Stomach (tissue), 9 donors: ENCODE measurements around the gene GNB5. TPM values are rescaled to one million over a fixed set of nuclear protein-coding genes. Genes with fewer than 3 reads are reported as not detected.

ENCODE experiments used
- DNase-seq, 2 donors: peaks; one replicate each; pipeline versions ENCODE4 v3.0.0 to v3.0.0-alpha.2; 2013 to 2019
- H3K27ac ChIP-seq, 5 donors: fragments of 200-600 bp in 4 of 5; sonication (generic) in 4 of 5; one replicate each; pipeline ENCODE4 v1.5.1; 2013 to 2019; ENCODE audit warnings: mild to moderate bottlenecking in 1 of 5, moderate library complexity in 1 of 5
- H3K27me3 ChIP-seq, 3 donors: fragments of 200-600 bp; sonication (generic); one replicate each; pipeline ENCODE4 v1.5.1; 2017 to 2019; ENCODE audit warnings: mixed run types in 1 of 3
- H3K36me3 ChIP-seq, 4 donors: fragments of 200-600 bp; sonication (generic); 1 replicate in 3 of 4; 2 replicates in 1 of 4; pipeline ENCODE4 v1.5.1; 2016 to 2019
- H3K4me1 ChIP-seq, 4 donors: fragments of 200-600 bp; sonication (generic); one replicate each; pipeline ENCODE4 v1.5.1; 2016 to 2019
- H3K4me3 ChIP-seq, 4 donors: fragments of 200-600 bp; sonication (generic) in 3 of 4; one replicate each; pipeline ENCODE4 v1.5.1; 2016 to 2019; ENCODE audit warnings: mild to moderate bottlenecking in 1 of 4
- H3K9me3 ChIP-seq, 4 donors: fragments of 200-600 bp; sonication (generic); one replicate each; pipeline ENCODE4 v1.5.1; 2016 to 2019
- CTCF ChIP-seq, 7 experiments: fragments of 450-650 bp in 4 of 7; fragments of 200-600 bp in 3 of 7; sonication (generic) in 3 of 7; IDR thresholded peaks; one replicate each; pipeline ENCODE4 v1.5.1; 2016 to 2019; ENCODE audit warnings: antibody characterized with exemption in 7 of 7, control low read depth in 2 of 7, mild to moderate bottlenecking in 1 of 7
- EP300 ChIP-seq: sonication (generic); formaldehyde crosslinking; IDR thresholded peaks from one replicate; pipeline ENCODE4 v1.6.1; 2017; ENCODE audit warnings: antibody characterized with exemption
- POLR2A ChIP-seq, 4 donors: fragments of 450-650 bp; IDR thresholded peaks; one replicate each; pipeline ENCODE4 v1.6.1; 2016; ENCODE audit warnings: antibody characterized with exemption in 4 of 4, control low read depth in 2 of 4, mild to moderate bottlenecking in 1 of 4, moderate library complexity in 1 of 4
- POLR2AphosphoS5 ChIP-seq, 3 donors: sonication (generic); formaldehyde crosslinking; IDR thresholded peaks; one replicate each; pipeline ENCODE4 v1.6.1; 2016; ENCODE audit warnings: antibody characterized with exemption in 3 of 3
- WGBS, 5 donors: extraction: QIAGEN DNeasy Blood & Tissue Kit in 3 of 5; methylation state at CpG; one replicate each; pipeline versions ENCODE4 v1.1.5 to v1.1.7; 2013 to 2018; 5-methylcytosine and 5-hydroxymethylcytosine counted together
- intact Hi-C: fragments of 100-400 bp; cut with DNase I; formaldehyde crosslinking; loops from one replicate; pipeline ENCODE4 v1.15.1; 2023; ENCODE audit warnings: low total_unique reads
- polyA plus RNA-seq, 3 donors: library from polyadenylated mRNA; stranded (reverse); fragments of 200-250 nt; gene quantifications; one replicate each; pipeline ENCODE4 v1.2.3, GENCODE V29; 2013
- total RNA-seq, 5 donors: library from RNA; depleted of rRNA; stranded (reverse); fragments of >200 nt; gene quantifications; one replicate each; pipeline versions ENCODE4 v1.1.0 to v1.2.3, GENCODE V29; 2014 to 2016
- donor health status: healthy with polysubstance abuse.
- donor health status: Bipolar disorder and iron deficiency.
- donor health status: healthy.

Gene GNB5
- total and polyA plus RNA-seq, 8 donors = 6.4 to 291 (median 12.7) TPM

GRCh38 chr15:52111517-52112202 is 79.5 kb downstream of the GNB5 start:
- Histone ChIP-seq H3K27me3 (peaks cover 0 to 35% (median 17%) of the 10 kb centered on the region in 3 donors), H3K36me3 (no peaks in the 10 kb centered on the region), H3K4me1 (peaks cover 13 to 24% (median 17%) of the 10 kb centered on the region in 4 donors), H3K9me3 (no peaks in the 10 kb centered on the region), H3K27ac (peak overlapping the region in 4 of 5 donors; percentile 4 to 43 (median 23)), H3K4me3 (peak overlapping the region; percentile 35 to 58 (median 46))
- no peak for TF ChIP-seq POLR2A (IDR thresholded peaks at IDR 0.05)
- TF ChIP-seq EP300 = no peak
- TF ChIP-seq POLR2AphosphoS5 (IDR thresholded peaks at IDR 0.05) = no peak
- TF ChIP-seq CTCF (IDR thresholded peaks at IDR 0.05) = no peak
- intact Hi-C loops = no loop called here
- no peak for DNase-seq
- 43 to 72% (median 53%) methylated on average over 20 to 32 of the region's 32 CpGs for WGBS, 5 donors

- Histone ChIP-seq H3K9me3 (no peaks in the 10 kb centered on the region), H3K4me3 (no peak overlapping the region), H3K36me3 (no peaks in the 10 kb centered on the region), H3K27ac (no peak overlapping the region), H3K4me1 (peaks cover 9 to 16% (median 14%) of the 10 kb centered on the region in 4 donors), H3K27me3 (peaks cover 0 to 35% (median 17%) of the 10 kb centered on the region in 3 donors)
- WGBS, 5 donors = 50 to 71% (median 66%) methylated on average over 5 of the region's 5 CpGs
- TF ChIP-seq CTCF (IDR thresholded peaks at IDR 0.05) (no peak), EP300 (no peak), POLR2AphosphoS5 (IDR thresholded peaks at IDR 0.05) (no peak), POLR2A (IDR thresholded peaks at IDR 0.05) (no peak)
- intact Hi-C loops = no loop called here
- no peak for DNase-seq
These were observed 81.4 kb downstream of the GNB5 start for GRCh38 chr15:52109559-52110451.

- WGBS, 5 donors = 93 to 98% (median 95%) methylated on average over 6 of the region's 6 CpGs
- Histone ChIP-seq H3K4me1 (peaks cover 5 to 18% (median 11%) of the 10 kb centered on the region in 4 donors), H3K36me3 (no peaks in the 10 kb centered on the region), H3K9me3 (no peaks in the 10 kb centered on the region), H3K4me3 (no peak overlapping the region), H3K27me3 (peaks cover 0 to 22% (median 13%) of the 10 kb centered on the region in 3 donors), H3K27ac (no peak overlapping the region)
- DNase-seq = no peak
- intact Hi-C loops = no loop called here
- TF ChIP-seq CTCF (IDR thresholded peaks at IDR 0.05) (no peak), POLR2A (IDR thresholded peaks at IDR 0.05) (no peak), POLR2AphosphoS5 (IDR thresholded peaks at IDR 0.05) (no peak), EP300 (no peak)
These were observed 84.0 kb downstream of the GNB5 start for GRCh38 chr15:52107238-52107637.

GRCh38 chr15:52106641-52107040 is 84.6 kb downstream of the GNB5 start:
- H3K27ac ChIP-seq = no peak overlapping the region
- TF ChIP-seq POLR2AphosphoS5 (IDR thresholded peaks at IDR 0.05) (no peak), EP300 (no peak), CTCF (IDR thresholded peaks at IDR 0.05) (no peak), POLR2A (IDR thresholded peaks at IDR 0.05) (no peak)
- WGBS, 5 donors = 71 to 80% (median 72%) methylated on average over 6 of the region's 6 CpGs
- H3K9me3 ChIP-seq = no peaks in the 10 kb centered on the region
- no peaks in the 10 kb centered on the region for H3K36me3 ChIP-seq
- no peak overlapping the region for H3K4me3 ChIP-seq
- intact Hi-C loops = no loop called here
- H3K4me1 ChIP-seq = peaks cover 0 to 12% (median 5%) of the 10 kb centered on the region in 4 donors
- H3K27me3 ChIP-seq = peaks cover 0 to 16% (median 7%) of the 10 kb centered on the region in 3 donors
- DNase-seq = no peak
